Islet of Langerhans (tissue), 1 donor: ENCODE results near the gene LRBA.
A peak's percentile ranks its signal among the peaks of the same experiment; 100 is the strongest.
"Not testable (repeated sequence)": the region's sequence is repeated elsewhere in the genome, so short reads cannot be mapped to it uniquely, and the experiment has no call there.

ENCODE experiments used
- FAIRE-seq: peaks from one replicate; lab custom pipeline; 2011; peaks lifted over from hg19 to GRCh38; lab: Jason Lieb, UNC

Gene LRBA

DNA sequence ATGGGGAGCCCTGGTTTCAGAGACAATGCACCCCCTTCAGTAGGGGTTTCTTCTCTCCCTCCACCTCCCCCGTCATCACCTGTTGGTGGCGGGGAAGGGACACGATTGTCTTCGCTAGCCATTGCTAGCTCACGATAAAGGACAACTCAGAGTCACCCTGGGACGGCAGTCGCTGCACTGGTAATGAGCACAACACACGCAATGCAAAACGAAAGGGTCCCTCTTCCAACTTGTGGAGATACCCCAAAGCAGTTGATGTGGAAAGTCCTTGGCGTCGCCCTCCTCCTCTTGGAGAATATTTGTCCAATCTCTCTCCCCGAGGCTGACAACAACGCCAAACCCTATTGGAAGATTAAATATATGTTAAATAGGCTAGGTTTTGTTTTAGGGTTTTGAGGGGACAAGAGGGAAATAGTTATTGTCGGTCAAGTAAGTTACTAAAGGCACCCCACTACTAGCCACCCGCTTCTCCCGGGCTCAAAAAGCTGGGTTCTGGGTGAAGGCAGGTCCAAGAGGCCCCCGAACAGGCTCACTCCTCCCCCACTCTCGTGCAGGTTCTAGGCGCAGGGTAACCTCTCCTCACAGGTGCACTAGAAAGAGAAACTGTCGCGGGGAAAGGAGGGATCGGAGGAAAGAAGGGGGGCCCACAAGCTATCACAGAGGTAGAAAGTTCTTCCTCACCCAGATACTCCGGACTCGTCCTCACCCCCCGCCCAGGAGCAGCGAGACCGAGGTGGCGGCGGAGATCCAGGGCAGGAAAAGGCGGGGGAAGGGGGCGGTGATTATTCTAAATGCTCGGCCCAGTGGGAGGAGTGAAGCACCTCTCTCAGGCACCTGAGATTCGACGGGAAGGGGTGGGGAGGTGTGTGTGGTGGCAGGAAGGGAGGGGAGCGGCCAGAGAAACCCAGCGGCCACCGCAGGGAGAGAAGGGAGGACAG lies at the start of gene LRBA:
LRBA (minus strand) TSS at position 764 of the 938 bp plus-strand sequence; CDS start at position 122, 642 bp downstream.
- peak; percentile 24 for FAIRE-seq

DNA sequence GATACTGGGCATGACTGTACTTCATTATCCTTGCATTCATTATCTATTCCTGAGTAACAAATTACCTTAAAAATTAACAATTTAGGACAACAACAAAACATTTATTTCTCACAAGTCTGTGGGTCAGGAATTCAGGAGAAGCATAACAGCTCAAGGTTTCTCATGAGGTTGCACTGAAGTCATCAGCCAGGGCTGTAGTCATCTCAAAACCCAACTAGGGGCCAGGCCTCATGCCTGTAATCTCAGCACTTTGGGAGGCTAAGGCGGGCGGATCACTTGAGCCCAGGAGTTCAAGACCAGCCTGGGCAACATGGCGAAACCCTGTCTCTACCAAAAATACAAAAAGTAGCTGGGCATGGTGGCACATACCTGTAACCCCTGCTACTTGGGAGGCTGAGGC lies 48.1 kb upstream of the LRBA start:
- not testable (repeated sequence) for FAIRE-seq

GRCh38 chr4:151055539-151055938 lies 40.5 kb upstream of the LRBA start:
- FAIRE-seq, result no peak

GRCh38 chr4:151052785-151053184 lies 37.7 kb upstream of the LRBA start:
- no peak for FAIRE-seq

DNA sequence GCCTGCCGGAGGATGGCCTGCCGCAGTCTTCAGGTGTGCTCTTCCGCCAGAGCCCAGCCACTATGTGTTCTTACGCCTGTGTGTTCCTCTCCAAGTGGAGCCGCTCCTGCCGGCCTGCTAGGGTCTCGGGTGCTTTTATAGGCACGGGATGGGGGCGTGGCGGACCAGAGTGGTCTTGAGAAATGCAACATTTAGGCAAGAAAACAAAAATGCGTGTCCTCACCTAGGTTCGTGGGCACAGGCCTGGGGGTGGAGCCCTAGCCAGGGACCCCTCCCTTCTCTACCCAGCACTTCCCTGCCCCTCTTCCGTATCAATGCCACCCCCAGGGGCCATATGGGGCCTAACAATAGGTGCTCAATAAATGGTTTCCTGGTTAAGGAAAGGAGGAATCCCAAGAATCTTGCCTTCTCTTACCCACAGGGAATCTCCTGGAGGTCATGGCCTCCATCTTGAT lies 34.4 kb upstream of the LRBA start:
- no peak for FAIRE-seq

DNA sequence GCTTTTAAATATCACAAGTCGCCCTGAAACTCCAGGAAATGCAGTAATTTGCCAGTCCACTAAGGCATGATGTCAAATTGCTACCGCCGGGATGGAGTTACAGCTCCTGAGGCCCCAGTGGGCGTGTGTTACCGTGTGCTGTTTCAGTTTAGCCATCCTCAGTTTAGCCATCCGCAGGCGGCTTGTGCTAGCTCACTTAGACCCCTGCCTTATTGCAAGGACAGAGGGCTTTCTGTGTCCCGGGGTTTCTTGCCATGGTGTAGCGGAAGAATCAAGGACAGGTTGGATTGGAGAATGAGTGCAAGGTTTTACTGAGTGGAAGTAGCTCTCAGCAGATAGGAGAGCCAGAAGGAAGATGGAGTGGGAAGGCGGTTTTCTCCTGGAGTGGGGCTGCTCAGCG lies 33.8 kb upstream of the LRBA start:
- FAIRE-seq, result no peak

GRCh38 chr4:151046609-151047008 lies 31.5 kb upstream of the LRBA start:
- no peak for FAIRE-seq

DNA sequence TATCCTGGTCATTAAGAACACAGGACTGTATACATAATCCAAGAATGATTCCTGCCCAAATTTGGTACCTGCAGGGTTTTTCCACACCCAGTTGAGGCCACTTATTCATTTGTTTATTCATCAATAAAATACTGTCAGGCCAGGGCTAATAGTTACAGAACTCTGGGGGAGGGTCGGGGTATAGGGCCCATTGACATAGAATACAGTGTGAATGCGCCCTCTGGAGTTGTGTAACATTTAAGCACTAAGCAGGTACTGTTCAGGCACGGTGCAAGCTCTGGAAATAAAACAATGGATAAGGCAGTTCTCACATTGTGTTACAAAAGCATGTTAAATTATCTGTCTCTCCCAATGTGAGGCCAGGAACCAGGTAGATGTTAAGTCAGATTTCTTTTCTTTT lies 30.8 kb upstream of the LRBA start:
- no peak for FAIRE-seq

- FAIRE-seq, result no peak
These were observed 28.9 kb upstream of the LRBA start for GRCh38 chr4:151043803-151044515.

- FAIRE-seq, result no peak
These were observed 24.6 kb upstream of the LRBA start for GRCh38 chr4:151039733-151040132.

DNA sequence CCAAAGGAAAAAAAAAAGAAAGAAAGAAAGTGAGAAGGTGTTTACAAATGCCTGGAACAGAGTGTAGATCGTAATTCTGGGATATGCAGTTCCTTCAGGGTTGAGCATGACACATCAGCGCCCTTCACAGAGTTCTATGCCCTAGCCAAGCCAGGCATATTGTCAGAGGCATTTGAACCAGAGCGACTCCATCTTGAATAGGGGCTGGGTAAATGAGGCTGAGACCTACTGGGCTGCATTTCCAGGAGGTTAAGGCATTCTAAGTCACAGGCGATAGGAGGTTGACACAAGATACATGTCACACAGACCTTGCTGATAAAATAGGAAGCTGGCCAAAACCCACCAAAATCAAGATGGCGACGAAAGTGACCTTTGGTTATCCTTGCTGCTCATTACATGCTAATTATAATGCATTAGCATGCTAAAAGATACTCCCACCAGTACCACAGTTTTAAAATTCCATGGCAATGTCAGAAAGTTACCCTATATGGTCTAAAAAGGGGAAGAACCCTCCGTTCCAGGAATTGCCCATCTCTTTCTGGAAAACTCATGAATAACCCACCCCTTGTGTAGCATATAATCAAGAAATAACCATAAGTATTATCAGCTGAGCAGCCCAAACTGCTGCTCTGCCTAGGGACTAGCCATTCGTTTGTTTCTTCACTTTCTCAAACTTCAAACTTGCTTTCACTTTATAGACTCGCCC lies 23.5 kb upstream of the LRBA start:
- FAIRE-seq, result no peak

GRCh38 chr4:151035911-151036310 lies 20.8 kb upstream of the LRBA start:
- FAIRE-seq, result no peak

DNA sequence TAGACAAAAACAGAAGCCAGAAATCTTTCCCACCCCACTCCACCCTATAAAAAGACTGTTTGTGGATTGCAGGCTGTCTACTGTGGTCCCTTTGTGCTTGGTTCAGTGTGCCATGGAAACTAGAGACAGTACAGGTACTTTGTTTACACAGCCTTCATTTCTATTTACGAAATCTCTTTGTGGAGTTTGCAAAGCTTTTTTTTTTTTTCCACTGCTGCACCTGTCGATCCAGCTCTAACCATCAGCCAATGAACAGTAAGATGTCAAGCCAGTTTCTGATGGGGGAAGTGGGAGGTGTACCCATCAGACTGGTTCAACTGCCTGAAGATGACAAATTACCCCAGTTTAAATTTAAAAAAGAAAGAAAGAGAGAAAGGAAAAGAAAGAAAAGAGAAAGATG lies 20.2 kb upstream of the LRBA start:
- no peak for FAIRE-seq

DNA sequence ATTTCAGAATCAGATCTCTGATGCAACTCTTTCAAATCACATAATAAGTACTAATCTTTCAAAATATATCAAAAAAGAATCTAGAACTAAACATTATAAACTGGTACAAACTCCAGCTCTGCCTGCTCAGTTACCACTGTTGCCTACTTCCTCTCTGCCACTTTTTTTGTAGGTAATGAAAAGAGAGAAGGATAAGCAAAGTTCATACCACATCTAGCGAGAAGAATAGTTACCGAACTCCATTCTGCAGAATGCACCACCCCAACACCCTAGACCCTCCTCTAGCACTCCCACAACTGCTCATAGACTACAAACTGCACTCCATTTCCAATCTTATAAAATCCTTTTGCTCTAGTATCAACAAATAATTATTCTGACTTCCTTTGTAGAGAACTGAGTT lies 19.7 kb upstream of the LRBA start:
- no peak for FAIRE-seq

- FAIRE-seq, result no peak
These were observed 16.9 kb upstream of the LRBA start for GRCh38 chr4:151031831-151032605.

- no peak for FAIRE-seq
These were observed 14.5 kb upstream of the LRBA start for GRCh38 chr4:151029537-151029936.

GRCh38 chr4:151029006-151029405 lies 13.9 kb upstream of the LRBA start:
- not testable (repeated sequence) for FAIRE-seq

DNA sequence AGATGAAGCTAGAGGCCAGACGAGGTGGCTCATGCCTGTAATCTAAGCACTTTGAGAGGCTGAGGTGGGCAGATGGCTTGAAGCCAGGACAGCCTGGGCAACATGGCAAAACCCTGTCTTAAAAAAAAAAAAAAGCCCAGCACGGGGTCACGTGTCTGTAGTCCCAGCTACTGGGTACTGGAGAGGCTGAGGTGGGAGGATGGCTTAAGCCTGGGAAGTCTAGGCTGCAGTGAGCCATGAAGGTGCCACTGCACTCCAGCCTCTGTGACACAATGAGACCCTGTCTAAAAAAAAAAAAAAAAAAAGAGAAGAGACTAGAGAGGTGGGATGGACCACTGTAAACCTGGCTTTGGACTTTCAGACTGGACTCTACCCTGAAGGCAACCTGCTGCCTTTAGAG lies 10.7 kb upstream of the LRBA start:
- FAIRE-seq, result no peak

DNA sequence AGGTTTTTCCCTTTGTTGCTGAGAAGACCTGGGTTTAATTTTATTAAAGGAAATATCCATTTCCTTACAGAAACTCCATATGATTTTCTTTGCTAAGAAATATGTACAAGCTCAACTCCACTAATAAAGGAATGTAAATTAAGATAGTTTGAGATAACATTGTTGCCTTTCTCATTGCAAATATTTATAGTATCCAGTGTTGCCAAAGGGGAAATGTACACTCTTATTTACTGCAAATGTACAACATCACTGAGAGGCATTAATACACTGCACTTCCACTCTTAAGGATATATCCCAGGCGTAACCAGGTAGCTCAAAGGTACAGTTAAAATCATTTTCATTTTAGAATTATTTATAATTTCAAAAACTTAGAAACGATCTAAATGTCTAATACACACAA lies 7.5 kb upstream of the LRBA start:
- no peak for FAIRE-seq

GRCh38 chr4:151021637-151022334 lies 6.7 kb upstream of the LRBA start:
- FAIRE-seq, result no peak
